NCI-H2081 treated with DMSO at 0.1 percent for 48 hours (cell line): Measurements from ENCODE around the gene RBM38.

Experiments
- DNase-seq: peaks from one replicate; lab custom pipeline; 2025; lab: John Stamatoyannopoulos, UW

Gene RBM38

GRCh38 chr20:57374931-57375651 is 16.1 kb upstream of the RBM38 start:
- no peak for DNase-seq

- DNase-seq: no peak
These were observed 15.5 kb upstream of the RBM38 start for GRCh38 chr20:57375652-57376230.

GRCh38 chr20:57377350-57377749 is 13.8 kb upstream of the RBM38 start:
- no peak for DNase-seq

- DNase-seq: no peak
These were observed 13.1 kb upstream of the RBM38 start for GRCh38 chr20:57378107-57378506.

- no peak for DNase-seq
These were observed 12.4 kb upstream of the RBM38 start for GRCh38 chr20:57378646-57379262.

- no peak for DNase-seq
These were observed 11.9 kb upstream of the RBM38 start for GRCh38 chr20:57379263-57379647.

GRCh38 chr20:57380081-57380750 is 11.0 kb upstream of the RBM38 start:
- no peak for DNase-seq

- DNase-seq: no peak
These were observed 9.3 kb upstream of the RBM38 start for GRCh38 chr20:57381596-57382503.

GRCh38 chr20:57382516-57382915 is 8.7 kb upstream of the RBM38 start:
- no peak for DNase-seq

- DNase-seq: no peak
These were observed 7.5 kb upstream of the RBM38 start for GRCh38 chr20:57383447-57384347.

- DNase-seq: no peak
These were observed 6.7 kb upstream of the RBM38 start for GRCh38 chr20:57384486-57384885.

GRCh38 chr20:57384953-57385761 is 6.0 kb upstream of the RBM38 start:
- DNase-seq: no peak

- DNase-seq: no peak
These were observed 5.3 kb upstream of the RBM38 start for GRCh38 chr20:57385940-57386339.

- DNase-seq: no peak
These were observed 4.4 kb upstream of the RBM38 start for GRCh38 chr20:57386762-57387161.

GRCh38 chr20:57387463-57387862 is 3.7 kb upstream of the RBM38 start:
- no peak for DNase-seq

GRCh38 chr20:57387945-57388371 is 3.2 kb upstream of the RBM38 start:
- DNase-seq: no peak

- DNase-seq: no peak
These were observed 2.1 kb upstream of the RBM38 start for GRCh38 chr20:57388953-57389694.

GRCh38 chr20:57389695-57390603 is 1.2 kb upstream of the RBM38 start:
- DNase-seq: no peak
